GM18505 (cell line): Measurements from ENCODE around the gene SLC25A39.

Experiments
- ATAC-seq: cut with Tn5 transposase; IDR thresholded peaks from one replicate; pipeline ENCODE4 v1.9.1; 2021; ENCODE audit not compliant: unreplicated experiment
- POLR2A ChIP-seq: IDR thresholded peaks from 4 replicates; pipeline ENCODE4 v1.6.1; 2011; ENCODE audit warnings: borderline replicate concordance; ENCODE audit not compliant: insufficient read depth, insufficient read length; ENCODE audit errors: extremely low read depth

The SLC25A39 gene

DNA sequence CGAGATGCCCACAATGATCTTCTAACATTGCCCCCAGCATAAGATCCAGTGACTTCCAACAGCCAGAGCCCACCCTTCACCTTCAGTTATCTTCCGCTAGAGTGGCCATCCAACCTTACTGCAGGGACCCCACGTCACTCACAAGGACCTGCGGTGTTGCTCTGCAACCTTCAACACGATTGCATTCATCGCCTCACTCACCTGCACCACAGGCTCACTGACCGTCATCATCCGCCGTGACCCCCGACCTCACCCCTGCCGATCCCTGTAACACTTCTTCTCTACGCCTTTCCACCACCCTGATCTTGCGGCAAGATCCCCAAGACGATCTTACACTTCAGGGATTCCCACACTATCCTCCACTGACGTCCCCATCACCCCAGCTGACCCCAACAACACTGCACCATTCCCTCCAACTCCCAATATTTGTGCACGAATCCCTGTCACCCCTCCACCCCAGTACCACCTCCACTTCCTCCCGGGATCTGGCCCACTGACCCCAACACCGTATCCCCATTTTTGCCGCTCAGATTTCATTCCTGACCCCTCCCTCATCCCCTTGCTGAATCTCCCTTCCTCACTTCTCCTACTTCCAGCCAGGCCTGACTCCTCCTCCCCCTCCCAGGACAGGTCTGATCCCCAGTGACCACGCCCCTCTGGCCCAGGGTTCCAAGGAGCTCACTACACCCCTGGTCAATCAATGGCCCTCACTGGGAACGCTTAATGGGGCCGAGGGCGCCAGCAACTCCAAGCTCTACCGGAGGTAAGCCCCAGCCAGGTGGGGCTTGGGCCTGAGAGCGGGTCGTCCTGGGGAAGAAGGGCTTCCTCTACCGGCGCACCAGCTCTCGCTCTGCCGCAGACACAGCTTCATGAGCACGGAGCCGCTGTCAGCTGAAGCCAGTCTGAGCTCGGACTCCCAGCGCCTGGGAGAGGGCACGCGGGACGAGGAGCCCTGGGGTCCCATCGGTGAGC, 8.6 kb downstream of the SLC25A39 start:
- ATAC-seq = no peak
- no peak for TF ChIP-seq POLR2A

DNA sequence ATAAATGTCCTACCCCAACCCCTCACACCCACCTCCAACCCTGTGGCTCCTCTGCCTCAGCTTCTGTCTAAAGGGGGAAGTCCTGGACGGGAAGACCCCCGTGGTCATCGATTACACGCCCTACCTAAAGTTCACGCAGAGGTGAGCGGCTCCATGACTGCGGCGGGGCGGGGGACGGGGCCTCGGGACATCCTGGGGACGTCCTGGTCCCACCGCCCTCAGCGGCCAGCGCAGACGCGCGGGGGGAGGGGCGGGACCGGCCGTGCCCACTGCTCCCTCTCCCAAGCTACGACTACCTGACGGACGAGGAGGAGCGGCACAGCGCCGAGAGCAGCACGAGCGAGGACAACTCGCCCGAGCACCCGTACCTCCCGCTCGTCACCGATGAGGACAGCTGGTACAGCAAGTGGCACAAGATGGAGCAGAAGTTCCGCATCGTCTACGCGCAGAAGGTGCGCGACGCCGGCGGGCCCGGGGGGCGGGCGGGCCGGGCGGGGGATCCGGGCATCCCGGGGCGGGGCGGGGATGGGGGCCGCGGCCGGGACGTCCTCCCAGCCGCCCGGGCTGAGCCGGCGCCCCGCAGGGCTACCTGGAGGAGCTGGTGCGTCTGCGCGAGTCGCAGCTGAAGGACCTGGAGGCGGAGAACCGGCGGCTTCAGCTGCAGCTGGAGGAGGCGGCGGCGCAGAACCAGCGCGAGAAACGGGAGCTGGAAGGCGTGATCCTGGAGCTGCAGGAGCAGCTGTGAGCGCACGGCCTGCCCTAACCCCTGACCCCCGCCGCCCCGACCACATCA, 9.6 kb downstream of the SLC25A39 start:
- no peak for ATAC-seq
- no peak for TF ChIP-seq POLR2A

- ATAC-seq = no peak
- TF ChIP-seq POLR2A = no peak
Measured at GRCh38 chr17:44314524-44314868, 10.1 kb downstream of the SLC25A39 start.

GRCh38 chr17:44314031-44314430, 10.6 kb downstream of the SLC25A39 start:
- no peak for ATAC-seq
- no peak for TF ChIP-seq POLR2A

- no peak for ATAC-seq
- no peak for TF ChIP-seq POLR2A
Measured at GRCh38 chr17:44312396-44313104, 12.1 kb downstream of the SLC25A39 start.

DNA sequence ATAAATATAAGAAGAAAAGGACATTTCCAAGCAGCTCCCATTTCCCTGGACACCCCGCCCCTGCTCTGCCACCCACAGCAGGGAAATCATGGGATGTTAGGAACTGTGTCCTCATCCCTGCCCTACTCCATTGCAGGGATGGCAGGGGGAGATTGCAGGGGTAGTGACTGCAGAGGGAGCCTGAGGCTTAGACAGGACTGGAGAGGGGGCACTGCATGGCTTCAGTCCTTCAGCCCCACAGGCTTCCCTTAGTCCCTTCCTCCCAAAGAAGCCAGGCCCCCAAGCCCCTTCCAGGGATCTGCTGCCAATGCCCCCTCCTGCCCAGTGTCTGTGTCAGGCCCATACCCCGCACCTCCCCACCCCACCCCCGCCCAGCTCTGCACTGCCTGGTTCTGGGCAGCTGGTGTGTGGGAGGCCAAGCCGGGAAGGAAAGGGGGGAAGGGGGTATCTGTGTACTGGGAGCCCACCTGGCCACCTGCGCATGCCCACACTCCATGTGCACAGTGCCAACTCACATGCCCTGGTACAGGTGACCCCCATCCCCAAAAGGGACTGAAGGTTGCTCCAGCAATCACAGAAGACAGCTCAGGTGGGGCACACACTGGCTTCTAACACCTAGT, 13.0 kb downstream of the SLC25A39 start:
- ATAC-seq = no peak
- TF ChIP-seq POLR2A = no peak

DNA sequence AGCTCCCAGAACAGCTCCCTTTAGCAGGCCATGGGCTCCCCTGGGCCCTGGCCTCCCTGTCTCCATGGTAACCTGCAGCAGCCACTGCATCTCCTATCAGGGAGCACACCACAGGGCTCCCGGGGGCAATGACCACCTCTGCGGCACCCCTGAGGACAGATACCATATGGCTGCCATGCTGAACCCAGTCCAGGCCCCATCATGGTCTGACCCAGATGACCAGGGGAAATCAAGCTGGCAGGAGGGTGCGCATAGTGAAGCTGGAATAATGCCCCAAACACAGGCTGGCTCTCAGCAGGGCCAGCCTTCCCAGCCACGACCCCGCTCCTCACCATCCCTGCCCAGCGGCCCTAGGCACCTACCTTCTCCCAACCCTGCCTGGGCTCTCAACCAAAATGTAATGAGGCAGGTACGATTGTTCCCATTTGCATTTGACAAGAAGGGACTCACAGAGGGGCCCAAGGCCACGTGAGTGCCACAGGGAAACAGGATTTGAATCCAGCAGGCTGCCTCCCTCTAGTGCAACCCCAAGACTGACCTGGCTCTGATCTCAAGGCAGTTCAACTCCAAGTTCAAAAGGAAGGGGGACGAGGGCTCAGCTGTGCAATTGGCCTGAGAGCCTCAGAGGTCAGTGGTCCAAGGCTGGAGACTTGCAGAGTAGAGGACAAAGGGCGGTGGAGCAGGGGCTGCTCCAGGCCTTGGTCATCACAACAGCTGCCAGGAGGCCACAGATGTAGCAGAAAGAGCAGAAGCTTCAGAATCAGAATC, 13.8 kb downstream of the SLC25A39 start:
- no peak for TF ChIP-seq POLR2A
- ATAC-seq = no peak

DNA sequence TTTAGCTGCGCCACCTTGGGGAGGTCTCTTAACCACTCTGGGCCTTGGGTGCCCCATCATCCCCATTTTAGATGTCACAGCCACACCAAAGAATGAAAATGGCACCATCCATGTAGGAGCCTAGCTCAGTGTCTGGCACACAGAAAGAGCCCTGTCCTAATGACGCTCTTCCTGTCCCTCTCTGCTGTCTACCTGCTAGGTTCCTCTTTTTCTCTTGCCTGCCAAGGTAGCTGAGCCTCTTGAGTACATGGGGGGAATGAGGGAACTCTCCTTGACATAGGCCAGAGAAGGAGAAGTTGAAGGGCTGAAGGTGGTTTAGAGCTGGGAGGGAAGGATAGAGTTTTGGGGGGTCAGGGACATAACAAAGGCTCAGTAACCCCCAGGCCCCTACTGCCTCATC, 14.4 kb downstream of the SLC25A39 start:
- TF ChIP-seq POLR2A = no peak
- ATAC-seq = no peak

GRCh38 chr17:44309472-44309871, 15.2 kb downstream of the SLC25A39 start:
- no peak for TF ChIP-seq POLR2A
- ATAC-seq = no peak

DNA sequence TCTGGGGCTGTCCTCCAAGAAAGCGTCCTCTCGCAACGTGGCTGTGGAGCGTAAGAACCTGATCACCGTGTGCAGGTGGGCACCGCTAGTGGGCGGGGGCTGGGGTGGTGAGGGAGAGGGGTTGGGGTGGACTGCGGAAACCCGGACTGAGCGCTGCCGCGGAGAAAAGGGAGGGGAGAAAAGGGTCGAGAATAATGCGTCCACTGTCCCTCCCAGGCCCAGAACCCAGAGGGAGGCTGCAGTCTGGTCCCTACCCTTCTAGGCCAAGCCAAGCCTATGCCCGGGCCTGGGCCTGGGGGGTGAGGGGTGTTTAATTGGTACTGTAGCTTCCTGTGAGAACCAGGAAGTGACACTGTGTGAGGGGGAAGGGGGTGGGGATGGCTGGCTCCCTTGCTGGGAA, 15.8 kb downstream of the SLC25A39 start:
- no peak for TF ChIP-seq POLR2A
- ATAC-seq = no peak

DNA sequence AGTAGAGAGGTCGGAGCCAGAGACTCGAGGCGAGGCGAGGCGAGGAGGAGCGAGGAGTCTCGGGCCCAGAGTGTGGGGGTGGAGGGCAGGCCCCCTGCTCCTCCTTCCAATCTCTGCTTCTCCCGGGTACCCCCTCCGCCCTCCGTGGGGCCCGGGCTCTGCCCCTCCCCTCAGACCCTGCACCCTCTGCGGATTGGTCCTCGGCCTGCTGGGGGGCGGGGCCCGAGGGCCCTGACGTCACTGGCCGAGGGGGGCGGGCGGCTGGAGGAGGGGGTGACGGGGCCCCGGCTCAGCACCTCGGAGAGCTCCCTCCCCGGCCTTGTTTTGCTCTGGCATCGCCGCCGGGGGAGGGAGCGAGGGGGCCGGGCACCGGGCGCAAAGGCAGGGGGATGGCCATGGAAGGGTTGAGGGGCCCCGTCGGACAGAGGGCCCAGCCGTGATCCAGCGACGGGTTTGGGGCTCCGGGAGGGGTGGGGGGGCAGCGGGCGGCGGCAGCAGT, 16.3 kb downstream of the SLC25A39 start, which contains the start of gene RUNDC3A:
Gene RUNDC3A (plus strand): TSS at position 282 of the 499 bp plus-strand sequence. CDS start 232 bp downstream, outside the sequence.
- TF ChIP-seq POLR2A = no peak
- no peak for ATAC-seq
